ENCODE data around the gene MS4A13.

Gene MS4A13

DNA sequence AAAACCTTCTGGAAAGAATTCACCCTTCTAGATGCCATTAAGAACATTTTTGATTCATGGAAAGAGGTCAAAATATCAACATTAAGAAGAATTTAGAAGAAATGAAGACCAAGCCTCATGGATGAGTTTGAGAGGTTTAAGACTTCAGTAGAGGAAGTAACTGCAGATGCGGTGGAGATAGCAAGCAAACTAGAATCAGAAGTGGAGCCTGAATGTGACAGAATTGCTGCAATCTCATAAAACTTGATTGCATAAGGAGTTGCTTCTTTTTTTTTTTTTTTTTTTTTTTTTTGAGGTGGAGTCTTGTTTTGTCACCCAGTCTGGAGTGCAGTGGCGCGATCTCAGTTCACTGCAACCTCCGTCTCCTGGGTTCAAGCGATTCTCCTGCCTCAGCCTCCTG lies 51.6 kb downstream of the MS4A13 start:
- no peak overlapping the region for H2AFZ ChIP-seq (ENCODE audit: low read length)
- H3K4me1 ChIP-seq (ENCODE audit: insufficient read depth, low read length, poor library complexity, severe bottlenecking) = no peaks in the 10 kb centered on the region
- no peak overlapping the region for H3K4me2 ChIP-seq (ENCODE audit: low read depth, low read length, poor library complexity, severe bottlenecking)
- H4K20me1 ChIP-seq (ENCODE audit: insufficient read depth, low read length, poor library complexity, severe bottlenecking) = no peaks in the 10 kb centered on the region
- TF ChIP-seq CTCF (conservative IDR thresholded peaks at IDR 0.05; ENCODE audit: low read length) (no peak), EZH2phosphoT487 (IDR thresholded peaks at IDR 0.05; ENCODE audit: borderline replicate concordance) (no peak)
- no peaks in the 10 kb centered on the region for H3K36me3 ChIP-seq (ENCODE audit: insufficient read depth, low read length)
- no peaks in the 10 kb centered on the region for H3F3A ChIP-seq (ENCODE audit: low read depth)
- no peaks in the 10 kb centered on the region for H3K27me3 ChIP-seq (ENCODE audit: insufficient read depth, low read length, poor library complexity, severe bottlenecking)
- H3K9ac ChIP-seq (ENCODE audit: low read depth, low read length, poor library complexity, severe bottlenecking) = no peak overlapping the region
- no peaks in the 10 kb centered on the region for H3K9me2 ChIP-seq (replicated peaks; ENCODE audit: low read depth, low read length)
- H3K79me2 ChIP-seq (ENCODE audit: insufficient read depth, low read length) = no peaks in the 10 kb centered on the region
- no peaks in the 10 kb centered on the region for H3K9me3 ChIP-seq (ENCODE audit: insufficient read depth, low read depth, low read length)
- H3K4me3 ChIP-seq (ENCODE audit: low read length, poor library complexity, severe bottlenecking) = no peak overlapping the region

DNA sequence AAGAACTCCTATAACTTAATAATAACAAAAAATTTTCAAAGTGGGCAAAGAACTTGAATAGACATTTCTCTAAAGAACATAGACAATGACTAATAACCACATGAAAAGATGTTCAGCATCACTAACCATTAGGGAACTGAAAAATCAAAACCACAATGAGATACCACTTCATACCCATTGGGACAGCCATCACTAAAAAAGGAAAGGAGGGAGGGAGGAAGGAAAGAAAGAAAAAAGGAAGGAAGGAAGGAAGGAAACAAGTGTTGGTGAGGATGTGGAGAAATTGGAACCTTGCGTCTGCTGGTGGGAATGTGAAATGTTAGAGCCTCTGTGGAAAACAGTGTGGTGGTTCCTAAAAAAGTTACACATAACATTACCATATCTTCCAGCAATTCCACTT lies 55.8 kb downstream of the MS4A13 start:
- Histone ChIP-seq H3K9ac (ENCODE audit: low read depth, low read length, poor library complexity, severe bottlenecking) (no peak overlapping the region), H3K4me1 (ENCODE audit: insufficient read depth, low read length, poor library complexity, severe bottlenecking) (no peaks in the 10 kb centered on the region), H3K27me3 (ENCODE audit: insufficient read depth, low read length, poor library complexity, severe bottlenecking) (no peaks in the 10 kb centered on the region), H3K4me2 (ENCODE audit: low read depth, low read length, poor library complexity, severe bottlenecking) (no peak overlapping the region), H3K9me2 (replicated peaks; ENCODE audit: low read depth, low read length) (no peaks in the 10 kb centered on the region), H3K79me2 (ENCODE audit: insufficient read depth, low read length) (no peaks in the 10 kb centered on the region), H4K20me1 (ENCODE audit: insufficient read depth, low read length, poor library complexity, severe bottlenecking) (no peaks in the 10 kb centered on the region), H3K36me3 (ENCODE audit: insufficient read depth, low read length) (no peaks in the 10 kb centered on the region), H3F3A (ENCODE audit: low read depth) (no peaks in the 10 kb centered on the region), H2AFZ (ENCODE audit: low read length) (no peak overlapping the region), H3K9me3 (ENCODE audit: insufficient read depth, low read depth, low read length) (no peaks in the 10 kb centered on the region), H3K4me3 (ENCODE audit: low read length, poor library complexity, severe bottlenecking) (no peak overlapping the region)
- TF ChIP-seq EZH2phosphoT487 (IDR thresholded peaks at IDR 0.05; ENCODE audit: borderline replicate concordance) (no peak), CTCF (conservative IDR thresholded peaks at IDR 0.05; ENCODE audit: low read length) (no peak)

- Histone ChIP-seq H3K4me1 (ENCODE audit: insufficient read depth, low read length, poor library complexity, severe bottlenecking) (no peaks in the 10 kb centered on the region), H4K20me1 (ENCODE audit: insufficient read depth, low read length, poor library complexity, severe bottlenecking) (no peaks in the 10 kb centered on the region), H3K9me2 (replicated peaks; ENCODE audit: low read depth, low read length) (no peaks in the 10 kb centered on the region), H3K4me2 (ENCODE audit: low read depth, low read length, poor library complexity, severe bottlenecking) (no peak overlapping the region), H3K9me3 (ENCODE audit: insufficient read depth, low read depth, low read length) (no peaks in the 10 kb centered on the region; the same call in 1 of the 2 replicates), H2AFZ (ENCODE audit: low read length) (no peak overlapping the region), H3K4me3 (ENCODE audit: low read length, poor library complexity, severe bottlenecking) (no peak overlapping the region), H3K36me3 (ENCODE audit: insufficient read depth, low read length) (no peaks in the 10 kb centered on the region), H3K79me2 (ENCODE audit: insufficient read depth, low read length) (no peaks in the 10 kb centered on the region), H3K27me3 (ENCODE audit: insufficient read depth, low read length, poor library complexity, severe bottlenecking) (no peaks in the 10 kb centered on the region), H3K9ac (ENCODE audit: low read depth, low read length, poor library complexity, severe bottlenecking) (no peak overlapping the region), H3F3A (ENCODE audit: low read depth) (no peaks in the 10 kb centered on the region)
- TF ChIP-seq CTCF (conservative IDR thresholded peaks at IDR 0.05; ENCODE audit: low read length) (peak; percentile 46), EZH2phosphoT487 (IDR thresholded peaks at IDR 0.05; ENCODE audit: borderline replicate concordance) (no peak)
Measured at GRCh38 chr11:60589611-60590010, 74.4 kb downstream of the MS4A13 start.

Measured in Loucy (cell line).